Inferior parietal cortex (tissue), 1 donor: ENCODE data around the gene ABHD2.
"Not testable (repeated sequence)": the region's sequence is repeated elsewhere in the genome, so short reads cannot be mapped to it uniquely, and the experiment has no call there.

Experiments used
- DNase-seq: peaks from one replicate; pipeline ENCODE4 v3.0.0-alpha.2; 2016; ENCODE audit errors: extremely low spot score

The ABHD2 gene

DNA sequence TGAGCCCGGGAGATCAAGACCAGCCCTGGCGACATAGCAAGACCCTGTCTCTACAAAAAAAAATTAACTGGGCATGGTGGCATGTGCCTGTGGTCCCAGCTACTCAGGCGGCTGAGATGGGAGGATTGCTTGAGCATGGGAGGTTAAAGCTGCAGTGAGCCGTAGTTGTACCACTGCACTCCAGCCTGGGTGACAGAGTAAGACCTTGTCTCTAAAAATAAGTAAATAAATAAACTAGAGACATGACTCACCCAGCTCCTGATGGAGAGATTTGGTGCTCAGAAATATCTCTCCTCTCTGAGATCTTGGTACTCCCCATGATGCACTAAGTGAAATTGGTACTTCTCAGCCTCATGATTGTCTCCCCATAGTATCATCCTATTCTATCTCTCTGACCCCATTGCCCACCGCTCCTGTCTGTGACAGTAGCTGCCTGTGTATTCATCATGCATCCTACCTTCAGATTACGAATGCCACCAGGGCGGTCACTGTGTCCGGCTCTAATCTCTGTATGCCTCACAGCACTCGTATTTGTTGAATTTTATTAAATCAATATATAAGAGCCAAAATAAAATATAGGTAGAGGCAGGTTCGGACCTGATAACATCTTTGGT, 50.9 kb downstream of the ABHD2 start:
- no peak for DNase-seq

GRCh38 chr15:89139613-89140499, 51.6 kb downstream of the ABHD2 start:
- DNase-seq: peak; percentile 70

DNA sequence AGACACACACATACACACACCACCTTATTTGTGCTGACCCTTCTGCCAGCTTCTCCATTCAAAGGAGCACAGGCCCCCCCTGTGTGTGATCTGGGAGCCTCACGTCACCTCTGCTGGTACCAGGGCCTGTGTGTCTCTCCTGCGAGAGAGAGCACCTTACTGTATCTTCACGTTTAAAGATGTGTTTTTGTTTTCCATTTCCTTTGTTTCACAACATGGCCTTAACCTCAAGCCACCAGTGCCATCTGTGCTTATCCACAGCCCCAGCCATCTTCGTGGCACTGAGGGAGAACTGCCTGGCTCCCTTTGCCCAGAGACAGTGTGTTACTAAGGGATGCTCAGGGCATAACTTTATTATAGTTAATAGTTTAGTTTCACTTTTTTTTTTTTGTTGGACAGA, 52.3 kb downstream of the ABHD2 start:
- no peak for DNase-seq

- not testable (repeated sequence) for DNase-seq
Measured at GRCh38 chr15:89141159-89141558, 52.9 kb downstream of the ABHD2 start.

DNA sequence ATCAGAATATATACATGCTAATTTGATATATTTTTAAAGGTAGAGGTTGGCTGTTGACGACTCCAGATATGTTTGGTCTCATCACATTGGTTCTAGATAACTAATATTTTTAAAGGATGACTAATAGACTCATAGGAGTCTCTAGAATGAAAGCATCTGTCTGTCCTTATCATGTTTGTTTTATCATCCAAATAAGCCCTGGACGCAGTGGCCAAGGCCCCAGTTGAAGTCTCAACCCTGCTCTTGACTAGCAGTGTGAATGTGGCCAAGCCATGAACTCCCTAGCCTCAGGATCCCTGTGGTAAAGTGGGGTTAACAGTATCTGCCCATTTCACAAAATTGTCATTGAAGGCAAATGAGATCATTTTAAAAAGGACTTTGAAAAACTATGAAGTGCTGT, 53.6 kb downstream of the ABHD2 start:
- no peak for DNase-seq

DNA sequence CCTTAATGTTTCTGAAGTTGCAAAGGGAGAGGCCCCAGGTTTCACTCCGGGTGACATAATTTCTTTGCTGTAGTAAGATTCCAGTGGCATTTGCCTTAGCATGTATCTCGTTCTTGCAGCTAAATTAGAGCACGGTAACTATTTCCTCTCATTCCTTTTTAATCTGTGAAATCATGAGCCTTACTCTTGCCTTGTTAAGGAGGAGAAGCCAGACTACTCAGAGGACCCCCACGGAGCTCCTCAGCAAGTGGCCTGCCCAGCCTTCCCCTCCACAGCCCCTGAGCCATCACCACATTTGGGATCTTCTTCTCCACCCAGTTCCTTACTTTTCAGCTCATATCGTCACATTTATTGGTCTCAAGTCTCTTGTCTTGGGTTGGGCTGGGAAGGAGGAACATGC, 54.2 kb downstream of the ABHD2 start:
- DNase-seq: no peak

DNA sequence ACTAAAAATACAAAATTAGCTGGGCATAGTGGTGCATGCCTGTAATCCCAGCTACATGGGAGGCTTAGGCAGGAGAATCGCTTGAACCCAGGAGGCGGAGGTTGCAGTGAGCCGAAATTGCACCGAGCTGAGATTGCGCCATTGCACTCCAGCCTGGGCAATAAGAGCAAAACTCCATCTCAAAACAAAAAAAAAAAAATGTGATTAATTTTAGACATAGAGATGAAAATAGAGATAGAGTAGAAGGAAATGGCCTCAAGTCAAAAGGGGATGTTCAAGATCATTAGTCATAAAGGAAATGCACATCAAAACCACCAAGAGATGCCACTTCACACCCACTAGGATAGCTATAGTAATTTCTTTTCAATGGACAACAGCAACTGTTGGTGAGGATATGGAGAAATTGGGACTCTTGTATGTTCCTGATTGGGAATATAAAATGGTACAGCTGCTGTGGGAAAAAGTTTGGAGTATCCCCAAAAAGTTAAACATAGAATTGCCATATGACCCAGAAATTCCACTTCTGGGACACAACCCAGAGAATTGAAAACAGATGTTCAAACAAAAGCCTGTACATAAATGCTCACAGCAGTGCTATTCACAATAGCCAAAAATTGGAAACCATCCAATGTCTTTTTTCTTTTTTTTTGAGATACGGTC, 55.4 kb downstream of the ABHD2 start:
- DNase-seq: peak; percentile 75

GRCh38 chr15:89144491-89144890, 56.2 kb downstream of the ABHD2 start:
- no peak for DNase-seq

- DNase-seq: no peak
Measured at GRCh38 chr15:89146366-89146765, 58.1 kb downstream of the ABHD2 start.

DNA sequence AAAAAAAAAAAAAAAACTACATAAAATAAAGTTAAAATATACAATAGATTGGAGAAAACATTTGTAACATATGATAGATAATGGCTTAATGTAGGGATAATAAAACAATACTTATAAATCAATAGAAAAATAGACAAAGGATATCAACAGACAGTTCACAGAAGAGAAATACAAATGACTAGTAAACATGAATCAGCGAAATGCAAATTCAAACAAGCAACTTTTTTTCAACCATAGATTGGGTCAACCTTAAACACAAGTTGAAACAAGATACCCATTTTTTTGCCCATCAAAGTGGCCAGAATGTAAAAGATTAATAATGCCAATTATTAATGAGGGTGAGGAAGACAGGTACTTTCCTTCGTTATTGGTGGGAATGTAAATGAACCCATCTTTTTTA, 59.9 kb downstream of the ABHD2 start:
- no peak for DNase-seq

GRCh38 chr15:89149501-89150101, 61.3 kb downstream of the ABHD2 start:
- DNase-seq: no peak

DNA sequence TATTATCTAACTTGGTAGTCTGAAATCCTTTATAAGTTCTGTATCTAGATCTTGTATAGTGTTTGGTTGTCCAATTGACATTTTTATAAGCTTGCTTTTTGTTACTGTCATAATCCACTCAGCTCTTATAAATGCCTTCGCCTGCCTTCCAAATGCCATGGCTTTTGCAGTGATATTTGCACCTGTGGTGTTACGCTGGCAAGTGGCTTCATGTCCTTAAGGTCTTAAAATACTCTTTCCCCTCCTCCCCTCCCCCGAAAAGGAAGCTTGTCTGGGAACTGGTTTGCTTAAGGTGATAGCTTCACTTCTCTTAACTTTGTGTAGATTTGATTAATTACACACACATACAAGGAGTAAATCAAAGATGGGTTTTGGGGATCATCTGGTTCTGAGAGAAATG, 62.0 kb downstream of the ABHD2 start:
- no peak for DNase-seq

DNA sequence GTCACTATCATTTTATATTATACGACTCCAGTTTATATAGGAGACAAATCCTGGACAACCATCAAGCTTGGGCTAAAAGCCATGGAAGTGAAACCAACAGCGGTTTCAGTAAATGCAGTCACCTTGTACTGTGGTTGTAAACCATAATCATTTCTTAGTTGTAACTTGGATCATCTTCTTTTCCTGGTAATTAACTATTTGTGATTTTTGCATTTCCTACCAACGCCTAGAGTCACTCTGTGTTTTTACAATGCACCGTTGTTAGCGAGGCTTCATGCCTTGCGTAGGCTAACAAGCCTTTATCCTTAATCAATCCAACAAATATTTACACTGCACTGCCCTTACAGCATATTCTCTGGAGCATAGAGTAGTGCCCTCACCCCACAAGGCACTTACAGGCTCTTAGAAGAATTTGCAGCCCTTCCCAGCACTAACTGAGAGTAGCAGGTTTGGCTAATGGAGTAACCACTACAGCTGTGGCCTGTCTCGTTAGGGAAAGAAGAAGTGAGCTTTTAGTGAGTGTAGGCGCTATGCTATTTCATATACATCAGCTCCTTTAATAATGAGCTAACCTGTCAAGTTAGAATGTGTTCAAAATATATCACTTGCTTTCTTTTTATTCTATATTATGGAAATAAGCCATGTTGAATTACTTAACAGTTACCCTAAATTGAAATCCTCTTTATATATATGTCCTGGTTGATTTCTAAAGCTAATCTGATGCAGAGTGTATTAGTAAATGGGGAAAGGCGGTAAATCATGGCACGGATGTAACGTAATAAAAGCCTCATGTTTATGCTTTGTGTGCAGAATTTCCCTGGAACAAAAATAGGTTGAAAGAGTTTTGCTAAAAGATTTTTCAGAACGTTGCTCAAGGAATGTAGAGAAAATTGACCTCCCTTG, 62.8 kb downstream of the ABHD2 start:
- DNase-seq: no peak

DNA sequence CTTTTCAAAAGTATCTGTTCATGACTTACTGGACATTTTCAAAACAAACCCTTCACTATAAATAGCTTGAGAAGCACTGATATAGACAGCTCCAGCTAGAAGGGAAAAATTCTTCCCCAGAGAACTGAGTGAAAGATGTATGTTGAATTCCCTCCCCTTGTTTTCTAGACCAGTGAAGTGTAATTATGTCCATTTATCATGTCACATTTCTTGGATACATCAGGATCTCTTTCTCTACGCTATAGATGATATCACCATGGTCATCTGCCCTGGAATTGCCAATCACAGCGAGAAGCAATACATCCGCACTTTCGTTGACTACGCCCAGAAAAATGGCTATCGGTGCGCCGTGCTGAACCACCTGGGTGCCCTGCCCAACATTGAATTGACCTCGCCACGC, 66.9 kb downstream of the ABHD2 start:
- DNase-seq: no peak

DNA sequence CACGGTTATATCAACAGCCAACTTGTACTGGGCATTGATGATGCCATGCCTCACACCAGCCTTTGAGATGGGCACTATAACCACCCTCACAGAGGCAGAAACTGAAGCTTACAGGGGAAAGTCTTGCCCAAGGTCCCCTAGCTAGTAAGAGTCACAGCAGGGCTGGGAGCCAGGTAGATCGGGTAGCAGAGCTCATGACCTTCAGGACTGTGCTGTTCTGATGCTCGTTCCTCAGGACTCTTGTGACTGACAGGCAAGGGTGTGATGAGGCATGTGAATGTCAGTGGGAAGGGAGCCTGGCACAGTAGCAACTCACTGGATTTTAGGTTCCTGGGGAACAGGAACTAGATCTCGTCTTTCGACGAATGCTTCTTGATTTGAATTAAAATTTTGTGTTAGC, 67.4 kb downstream of the ABHD2 start:
- DNase-seq: no peak

DNA sequence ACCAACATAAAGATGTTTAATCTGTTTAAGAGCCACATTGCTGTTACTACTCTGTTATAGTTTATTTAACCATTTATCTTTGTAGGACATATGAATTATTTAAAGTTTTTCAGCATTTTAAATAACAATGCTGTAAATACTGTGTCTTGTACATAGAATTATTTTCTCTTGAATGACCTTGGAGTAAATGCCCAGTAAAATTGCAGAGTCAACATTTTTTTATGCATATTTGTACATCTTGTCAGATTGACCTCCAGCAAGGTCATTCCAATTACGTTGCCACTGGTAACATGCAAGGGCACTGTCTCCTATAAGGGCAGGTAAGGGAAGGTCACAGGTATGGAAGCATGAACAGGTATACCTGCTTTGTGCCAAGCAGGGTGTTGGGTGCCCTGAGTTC, 68.8 kb downstream of the ABHD2 start:
- no peak for DNase-seq

DNA sequence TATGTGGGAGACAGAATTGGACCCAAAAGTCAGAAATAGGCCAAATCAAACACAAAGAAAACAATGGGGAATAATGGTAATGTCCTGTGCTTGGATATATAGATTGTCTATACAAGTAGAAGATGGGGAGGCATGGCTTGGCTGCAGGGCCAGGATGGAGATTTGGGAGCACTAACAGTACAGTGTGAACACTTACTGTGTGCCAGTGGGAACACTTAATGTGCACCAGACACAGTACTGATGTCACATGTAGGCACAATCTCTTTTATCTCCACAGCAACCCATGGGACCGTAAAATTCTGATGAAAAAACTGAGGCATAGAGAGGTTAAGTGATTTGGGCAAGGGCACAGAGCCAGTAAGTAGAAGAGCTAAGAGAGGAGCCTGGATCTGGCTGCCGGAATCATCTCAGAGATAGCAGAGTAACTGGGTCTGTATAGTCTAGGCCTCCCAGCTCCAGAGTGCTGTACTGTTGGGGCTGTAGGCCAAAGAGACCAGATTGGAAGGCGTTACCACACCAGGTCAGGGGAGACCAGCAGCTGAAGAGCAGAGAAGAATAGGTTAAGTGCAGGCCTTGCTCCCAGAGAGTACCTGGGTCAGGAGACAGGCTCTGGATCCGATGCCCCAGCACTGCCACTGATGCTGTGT, 69.8 kb downstream of the ABHD2 start:
- no peak for DNase-seq

- no peak for DNase-seq
Measured at GRCh38 chr15:89161666-89162065, 73.4 kb downstream of the ABHD2 start.

GRCh38 chr15:89163271-89164055, 75.2 kb downstream of the ABHD2 start:
- DNase-seq: no peak

GRCh38 chr15:89164712-89165211, 76.5 kb downstream of the ABHD2 start:
- DNase-seq: no peak
